IMR-90 (cell line): ENCODE measurements around the gene GLDC. TPM values are rescaled to one million over a fixed set of nuclear protein-coding genes. Genes with fewer than 3 reads are reported as not detected.

Experiments used
- ATAC-seq: fragments of 200-7000 bp; cut with Tn5 transposase; 2 replicates; pipeline ENCODE4 v1.9.1; 2020; ENCODE audit warnings: low read depth, mild to moderate bottlenecking, moderate library complexity
- BruUV-seq: library from RNA; stranded (reverse); fragments of 400-500 nt; replicated peaks from 2 replicates; lab custom pipeline; 2021; lab: Mats Ljungman, UMichigan
- CTCF ChIA-PET: fragments of 300-600 bp; formaldehyde crosslinking; extraction: SDS; loops from one replicate; lab custom pipeline; 2021; ENCODE audit warnings: antibody characterized with exemption; lab: Yijun Ruan, JAX
- POLR2A ChIA-PET: fragments of 300-600 bp; sonication (Branson Sonifier 250); formaldehyde crosslinking; loops from one replicate; lab custom pipeline; 2022; ENCODE audit warnings: antibody characterized with exemption; ENCODE audit not compliant: unreplicated experiment; lab: Charles Lee
- DNase-seq: peaks from one replicate; pipeline ENCODE4 v3.0.0; 2013
- H2AFZ ChIP-seq: replicated peaks from 2 replicates; pipeline ENCODE3; 2013; ENCODE audit warnings: low read length, mild to moderate bottlenecking; ENCODE audit not compliant: poor library complexity
- H2AK5ac ChIP-seq: 2 replicates; pipeline ENCODE4 v1.6.1; 2013; ENCODE audit warnings: low read depth, low read length, inconsistent platforms
- H2AK9ac ChIP-seq: replicated peaks from 2 replicates; pipeline ENCODE3; 2013; ENCODE audit warnings: mild to moderate bottlenecking, low read depth, low read length, moderate library complexity; ENCODE audit not compliant: poor library complexity
- H2BK120ac ChIP-seq: 2 replicates; pipeline ENCODE4 v1.6.1; 2013; ENCODE audit warnings: low read depth, low read length, inconsistent platforms
- H2BK15ac ChIP-seq: 3 replicates; pipeline ENCODE4 v1.6.1; 2013; ENCODE audit warnings: low read depth, low read length, inconsistent platforms
- H2BK20ac ChIP-seq: 2 replicates; pipeline ENCODE4 v1.6.1; 2013; ENCODE audit warnings: low read depth, mild to moderate bottlenecking, inconsistent platforms, low read length, moderate library complexity
- H2BK5ac ChIP-seq: 2 replicates; pipeline ENCODE4 v1.6.1; 2013; ENCODE audit warnings: mild to moderate bottlenecking, low read depth, low read length, inconsistent platforms; ENCODE audit not compliant: poor library complexity, severe bottlenecking
- H3K14ac ChIP-seq: replicated peaks from 2 replicates; pipeline ENCODE4 v1.6.1; 2013; ENCODE audit warnings: low read depth, low read length, inconsistent platforms
- H3K18ac ChIP-seq: 2 replicates; pipeline ENCODE4 v1.6.1; 2013; ENCODE audit warnings: low read depth, low read length, control low read depth
- H3K23ac ChIP-seq: 2 replicates; pipeline ENCODE4 v1.6.1; 2013; ENCODE audit warnings: low read depth, low read length, inconsistent platforms
- H3K27ac ChIP-seq: 2 replicates; pipeline ENCODE4 v1.5.1; 2013; ENCODE audit warnings: mild to moderate bottlenecking, control low read depth, low read length; ENCODE audit not compliant: insufficient read depth
- H3K27me3 ChIP-seq: 2 replicates; pipeline ENCODE4 v1.6.1; 2013; ENCODE audit warnings: low read length; ENCODE audit not compliant: control insufficient read depth, insufficient read depth
- H3K36me3 ChIP-seq: 2 replicates; pipeline ENCODE4 v1.6.1; 2013; ENCODE audit warnings: low read length, mixed read lengths; ENCODE audit not compliant: control insufficient read depth, insufficient read depth
- H3K4ac ChIP-seq: 2 replicates; pipeline ENCODE4 v1.6.1; 2013; ENCODE audit warnings: low read depth, low read length, inconsistent platforms
- H3K4me1 ChIP-seq: 2 replicates; pipeline ENCODE4 v1.6.1; 2013; ENCODE audit warnings: low read length, mixed read lengths; ENCODE audit not compliant: control insufficient read depth, insufficient read depth
- H3K4me2 ChIP-seq: 2 replicates; pipeline ENCODE4 v1.6.1; 2013; ENCODE audit warnings: low read depth, mild to moderate bottlenecking, control low read depth, low read length, moderate library complexity
- H3K4me3 ChIP-seq: 2 replicates; pipeline ENCODE4 v1.5.1; 2013; ENCODE audit warnings: low read depth, mild to moderate bottlenecking, control low read depth, low read length, moderate library complexity; ENCODE audit not compliant: insufficient read depth
- H3K56ac ChIP-seq: 2 replicates; pipeline ENCODE4 v1.6.1; 2013; ENCODE audit warnings: low read length, inconsistent platforms; ENCODE audit not compliant: insufficient read depth; ENCODE audit errors: extremely low read depth
- H3K79me1 ChIP-seq, 2 experiments: 2 replicates each; pipeline ENCODE4 v1.6.1; 2013; ENCODE audit warnings: low read length in 2 of 2, inconsistent platforms in 1 of 2, low read depth in 1 of 2
- H3K9ac ChIP-seq: 2 replicates; pipeline ENCODE4 v1.6.1; 2013; ENCODE audit warnings: low read depth, low read length, control low read depth
- H3K9me1 ChIP-seq: 2 replicates; pipeline ENCODE4 v1.6.1; 2013; ENCODE audit warnings: low read length, inconsistent platforms; ENCODE audit not compliant: insufficient read depth
- H3K9me3 ChIP-seq: 2 replicates; pipeline ENCODE4 v1.6.1; 2013; ENCODE audit warnings: low read length; ENCODE audit not compliant: control insufficient read depth, insufficient read depth
- H4K20me1 ChIP-seq: 2 replicates; pipeline ENCODE4 v1.6.1; 2013; ENCODE audit warnings: low read length, inconsistent platforms; ENCODE audit not compliant: insufficient read depth
- H4K5ac ChIP-seq: 2 replicates; pipeline ENCODE4 v1.6.1; 2013; ENCODE audit warnings: mild to moderate bottlenecking, low read depth, low read length, control low read depth
- H4K8ac ChIP-seq, 2 experiments: 2 replicates each; pipeline ENCODE4 v1.6.1; 2013; ENCODE audit warnings: low read depth in 2 of 2, low read length in 2 of 2, control low read depth in 1 of 2, inconsistent platforms in 1 of 2
- H4K91ac ChIP-seq: 2 replicates; pipeline ENCODE4 v1.6.1; 2013; ENCODE audit warnings: low read depth, low read length, inconsistent platforms; ENCODE audit not compliant: insufficient read depth
- BHLHE40 ChIP-seq: fragments of 150-350 bp; IDR thresholded peaks from 2 replicates; pipeline ENCODE4 v1.6.1; 2016; ENCODE audit warnings: mild to moderate bottlenecking, low read depth, low read length
- ELK1 ChIP-seq: fragments of 150-350 bp; IDR thresholded peaks from 2 replicates; pipeline ENCODE4 v1.6.1; 2016; ENCODE audit warnings: low read depth, mild to moderate bottlenecking, low read length, moderate library complexity, borderline replicate concordance
- RFX5 ChIP-seq: IDR thresholded peaks from 2 replicates; pipeline ENCODE4 v1.8.0; 2012; ENCODE audit warnings: low read depth, mild to moderate bottlenecking, low read length, moderate library complexity
- WGBS, 2 experiments: methylation state at CpG; one replicate each; pipeline versions ENCODE4 v1.1.5 to v1.1.7; 2013; ENCODE audit warnings: missing lambda C conversion rate in 2 of 2; ENCODE audit not compliant: insufficient read length in 1 of 2; ENCODE audit errors: extremely low coverage in 2 of 2; 5-methylcytosine and 5-hydroxymethylcytosine counted together
- dilution Hi-C: fragments of 300-500 bp; cut with HindIII; formaldehyde crosslinking; loops from one replicate; pipeline ENCODE4 v1.14.3; 2018; ENCODE audit warnings: low sequenced_read_pairs; ENCODE audit not compliant: unreplicated experiment
- in situ Hi-C: fragments of 300-500 bp; cut with MboI; formaldehyde crosslinking; loops from 3 replicates; pipeline ENCODE4 v1.14.3; 2019; ENCODE audit warnings: low sequenced_read_pairs, inconsistent platforms, mixed read lengths
- intact Hi-C: fragments of 100-400 bp; cut with micrococcal nuclease; formaldehyde crosslinking; loops from 2 replicates; pipeline ENCODE4 v1.10.0; 2022
- polyA plus RNA-seq, 3 experiments: library from polyadenylated mRNA; depleted of rRNA; stranded (reverse); fragments of >200 nt; gene quantifications; 2 replicates each; pipeline ENCODE4 v1.2.3, GENCODE V29; 2012; ENCODE audit warnings: low replicate concordance in 1 of 3
- total RNA-seq: library from RNA; depleted of rRNA; stranded (reverse); fragments of >200 nt; gene quantifications from 2 replicates; pipeline ENCODE4 v1.2.3, GENCODE V29; 2012

The GLDC gene
- total and polyA plus RNA-seq, 2 of the 4 experiments (the other 2 are of a cell fraction): 0.36 to 0.50 TPM

GRCh38 chr9:6673326-6674025, 27.9 kb upstream of the GLDC start:
- H4K5ac ChIP-seq: no peak overlapping the region
- no TSS peak for BruUV-seq
- intact Hi-C loops: no loop called here
- no peaks in the 10 kb centered on the region for H3K9me1 ChIP-seq
- no peak overlapping the region for H3K18ac ChIP-seq
- no peak overlapping the region for H3K14ac ChIP-seq
- H3K4ac ChIP-seq: no peak overlapping the region
- H2BK5ac ChIP-seq: no peak overlapping the region
- H3K4me2 ChIP-seq: no peak overlapping the region
- no peaks in the 10 kb centered on the region for H3K36me3 ChIP-seq
- H2BK120ac ChIP-seq: no peak overlapping the region
- DNase-seq: no peak
- H3K23ac ChIP-seq: no peak overlapping the region
- H3K4me3 ChIP-seq: no peak overlapping the region
- H4K91ac ChIP-seq: no peak overlapping the region
- H2AK9ac ChIP-seq: no peak overlapping the region
- H3K4me1 ChIP-seq: no peaks in the 10 kb centered on the region
- WGBS, 2 experiments: no CpG with 5 or more reads among the region's 1 CpG
- dilution Hi-C loops: no loop called here
- in situ Hi-C loops: loop anchor here (5.0 kb wide), 1 partner anchor 86 kb away; no protein-coding TSS in a partner anchor
- H2AFZ ChIP-seq: no peak overlapping the region
- H2BK20ac ChIP-seq: no peak overlapping the region
- H3K79me1 ChIP-seq: no peaks in the 10 kb centered on the region
- no peaks in the 10 kb centered on the region for H3K9me3 ChIP-seq
- POLR2A ChIA-PET: interaction anchor here (0.6 kb wide), 1 partner anchor 10 kb away, joined by 3 read pairs; no protein-coding TSS in a partner anchor
- H3K27ac ChIP-seq: no peak overlapping the region
- CTCF ChIA-PET: no interaction called here
- no peak overlapping the region for H2AK5ac ChIP-seq
- H3K9ac ChIP-seq: no peak overlapping the region
- no peak for ATAC-seq
- TF ChIP-seq ELK1 (no peak), BHLHE40 (no peak), RFX5 (no peak)
- H3K56ac ChIP-seq: no peak overlapping the region
- H4K20me1 ChIP-seq: no peaks in the 10 kb centered on the region
- no peak overlapping the region for H2BK15ac ChIP-seq
- H3K27me3 ChIP-seq: peaks cover 2% of the 10 kb centered on the region
- H4K8ac ChIP-seq: no peak overlapping the region
